Measurements from ENCODE around the gene CYSLTR1. TPM values are rescaled to one million over a fixed set of nuclear protein-coding genes. Genes with fewer than 3 reads are reported as not detected.
"Not testable (repeated sequence)": the region's sequence is repeated elsewhere in the genome, so short reads cannot be mapped to it uniquely, and the experiment has no call there.

The CYSLTR1 gene
- total RNA-seq, 1 donor: 15.8 TPM

DNA sequence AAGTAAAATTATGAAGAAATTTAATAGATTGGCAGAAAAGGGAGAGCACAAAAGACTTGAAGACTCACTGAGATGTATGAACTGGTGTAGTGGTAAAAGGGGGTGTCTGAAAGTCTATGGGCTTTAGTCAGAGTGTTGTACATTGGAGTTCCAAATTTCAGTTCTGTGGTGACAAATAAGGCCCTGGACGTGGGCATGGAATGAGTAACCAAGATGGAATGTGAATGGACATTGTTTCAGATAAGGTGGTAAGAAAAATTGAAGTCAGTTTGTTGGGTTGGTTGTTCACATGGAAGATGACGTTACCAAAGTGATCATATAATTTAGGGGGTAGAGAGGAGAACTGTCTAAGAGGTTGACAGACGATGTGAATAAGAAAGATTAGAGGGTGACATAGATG lies 13.9 kb downstream of the CYSLTR1 start:
- H3K4me1 ChIP-seq (ENCODE audit: insufficient read depth, low read length): peaks cover 21% of the 10 kb centered on the region
- no peak overlapping the region for H3K4me3 ChIP-seq (ENCODE audit: low read length)
- H3K27me3 ChIP-seq (ENCODE audit: insufficient read depth, low read length): no peaks in the 10 kb centered on the region
- H3K9me3 ChIP-seq (ENCODE audit: low read depth, low read length): no peaks in the 10 kb centered on the region

- H3K9me3 ChIP-seq (ENCODE audit: low read depth, low read length): no peaks in the 10 kb centered on the region
- H3K4me3 ChIP-seq (ENCODE audit: low read length): no peak overlapping the region
- H3K27me3 ChIP-seq (ENCODE audit: insufficient read depth, low read length): no peaks in the 10 kb centered on the region
- H3K4me1 ChIP-seq (ENCODE audit: insufficient read depth, low read length): no peaks in the 10 kb centered on the region
Measured at GRCh38 chrX:78307665-78308064, 19.7 kb downstream of the CYSLTR1 start.

DNA sequence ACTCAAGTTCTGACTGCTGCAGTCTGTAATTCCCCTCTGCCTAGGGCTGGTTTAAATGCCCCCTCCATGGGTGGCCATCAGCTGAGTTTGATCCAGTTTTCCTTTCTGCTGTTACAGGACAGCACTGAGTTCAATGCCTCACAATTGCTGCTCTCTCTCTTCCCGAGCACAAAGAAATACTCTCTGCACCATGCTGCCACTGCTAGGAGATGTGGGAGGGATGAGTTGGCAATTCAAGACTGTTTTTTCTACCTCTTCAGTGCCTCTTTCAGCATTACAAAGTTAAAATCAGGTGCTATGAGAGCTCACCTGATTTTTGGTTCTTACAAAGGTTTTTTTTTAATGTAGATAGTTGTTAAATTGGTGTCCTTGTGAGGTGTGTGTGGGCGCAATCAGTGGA lies 24.3 kb downstream of the CYSLTR1 start:
- Histone ChIP-seq H3K27me3 (ENCODE audit: insufficient read depth, low read length) (no peaks in the 10 kb centered on the region), H3K9me3 (ENCODE audit: low read depth, low read length) (no peaks in the 10 kb centered on the region), H3K4me1 (ENCODE audit: insufficient read depth, low read length) (no peaks in the 10 kb centered on the region), H3K4me3 (ENCODE audit: low read length) (no peak overlapping the region)

- not testable (repeated sequence) for H3K4me3 ChIP-seq (ENCODE audit: low read length); H3K4me1 ChIP-seq (ENCODE audit: insufficient read depth, low read length); H3K27me3 ChIP-seq (ENCODE audit: insufficient read depth, low read length); H3K9me3 ChIP-seq (ENCODE audit: low read depth, low read length)
Measured at GRCh38 chrX:78300933-78301332, 26.5 kb downstream of the CYSLTR1 start.

- Histone ChIP-seq H3K4me1 (ENCODE audit: insufficient read depth, low read length) (no peaks in the 10 kb centered on the region), H3K9me3 (ENCODE audit: low read depth, low read length) (no peaks in the 10 kb centered on the region), H3K4me3 (ENCODE audit: low read length) (no peak overlapping the region), H3K27me3 (ENCODE audit: insufficient read depth, low read length) (no peaks in the 10 kb centered on the region)
Measured at GRCh38 chrX:78283511-78283910, 43.9 kb downstream of the CYSLTR1 start.

DNA sequence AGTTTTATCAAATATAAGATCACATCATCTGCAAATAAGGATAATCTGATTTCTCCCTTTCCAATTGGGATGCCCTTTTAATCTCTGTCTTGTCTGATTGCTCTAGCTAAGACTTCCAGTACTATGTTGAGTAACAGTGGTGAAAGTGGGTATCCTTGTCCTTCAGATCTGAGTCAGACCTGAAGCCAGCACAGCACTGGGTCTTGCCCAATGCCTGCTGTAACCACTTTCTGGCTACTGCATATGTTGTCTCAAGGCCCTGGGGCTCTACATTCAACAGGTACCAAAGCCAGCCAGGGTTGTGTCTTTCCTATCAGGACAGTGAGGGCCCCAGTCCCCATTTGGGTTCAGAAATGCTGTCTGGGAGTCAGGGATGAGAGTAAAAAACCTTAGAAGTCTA lies 90.3 kb downstream of the CYSLTR1 start:
- Histone ChIP-seq H3K9me3 (ENCODE audit: low read depth, low read length) (no peaks in the 10 kb centered on the region), H3K4me3 (ENCODE audit: low read length) (no peak overlapping the region), H3K4me1 (ENCODE audit: insufficient read depth, low read length) (no peaks in the 10 kb centered on the region), H3K27me3 (ENCODE audit: insufficient read depth, low read length) (no peaks in the 10 kb centered on the region)

GRCh38 chrX:78226047-78226446 lies 101.4 kb downstream of the CYSLTR1 start:
- H3K4me1 ChIP-seq (ENCODE audit: insufficient read depth, low read length): not testable (repeated sequence)

More at GRCh38 chrX:78226047-78226446, 101.4 kb downstream of the CYSLTR1 start:
- not testable (repeated sequence) for H3K27me3 ChIP-seq (ENCODE audit: insufficient read depth, low read length); H3K4me3 ChIP-seq (ENCODE audit: low read length); H3K9me3 ChIP-seq (ENCODE audit: low read depth, low read length)

Other genes with a start within 250 kb of the CYSLTR1 start
- 217 TPM for gene PGK1, start 223.4 kb downstream of the CYSLTR1 start, total RNA-seq
- gene TAF9B, start 188.0 kb downstream of the CYSLTR1 start, total RNA-seq: 15.5 TPM